ENCODE data around the gene MIA3. TPM values are rescaled to one million over a fixed set of nuclear protein-coding genes. Genes with fewer than 3 reads are reported as not detected.
A peak's percentile ranks its signal among the peaks of the same experiment; 100 is the strongest.

The MIA3 gene
- total RNA-seq, 1 donor from 2014 or later: 66.0 TPM

DNA sequence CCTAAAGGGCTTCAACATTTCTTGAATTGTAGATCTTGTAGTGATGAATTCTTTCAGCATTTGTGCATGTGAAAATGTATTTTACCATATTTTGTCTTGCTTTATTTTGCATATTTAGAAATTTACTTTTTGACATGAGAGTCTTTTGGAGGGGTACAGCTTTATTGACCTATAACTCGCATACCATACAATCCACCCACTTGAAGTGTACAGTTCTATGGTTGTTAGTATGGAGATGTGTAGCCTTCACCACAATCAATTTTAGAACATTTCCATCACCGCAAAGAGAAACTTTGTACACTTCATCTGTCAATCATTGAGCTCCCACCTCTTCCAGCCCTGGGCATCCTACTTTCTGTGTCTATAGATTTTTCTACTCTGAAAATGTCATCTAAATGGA is 7.2 kb upstream of the MIA3 start:
- intact Hi-C loops (cut with DNase I): no loop called here
- DNase-seq (no peak), ATAC-seq (no peak)
- TF ChIP-seq, protein P1, sequence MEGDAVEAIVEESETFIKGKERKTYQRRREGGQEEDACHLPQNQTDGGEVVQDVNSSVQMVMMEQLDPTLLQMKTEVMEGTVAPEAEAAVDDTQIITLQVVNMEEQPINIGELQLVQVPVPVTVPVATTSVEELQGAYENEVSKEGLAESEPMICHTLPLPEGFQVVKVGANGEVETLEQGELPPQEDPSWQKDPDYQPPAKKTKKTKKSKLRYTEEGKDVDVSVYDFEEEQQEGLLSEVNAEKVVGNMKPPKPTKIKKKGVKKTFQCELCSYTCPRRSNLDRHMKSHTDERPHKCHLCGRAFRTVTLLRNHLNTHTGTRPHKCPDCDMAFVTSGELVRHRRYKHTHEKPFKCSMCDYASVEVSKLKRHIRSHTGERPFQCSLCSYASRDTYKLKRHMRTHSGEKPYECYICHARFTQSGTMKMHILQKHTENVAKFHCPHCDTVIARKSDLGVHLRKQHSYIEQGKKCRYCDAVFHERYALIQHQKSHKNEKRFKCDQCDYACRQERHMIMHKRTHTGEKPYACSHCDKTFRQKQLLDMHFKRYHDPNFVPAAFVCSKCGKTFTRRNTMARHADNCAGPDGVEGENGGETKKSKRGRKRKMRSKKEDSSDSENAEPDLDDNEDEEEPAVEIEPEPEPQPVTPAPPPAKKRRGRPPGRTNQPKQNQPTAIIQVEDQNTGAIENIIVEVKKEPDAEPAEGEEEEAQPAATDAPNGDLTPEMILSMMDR (IDR thresholded peaks at IDR 0.05): no peak
- Histone ChIP-seq H3K4me1 (no peaks in the 10 kb centered on the region), H3K4me3 (no peak overlapping the region), H3K27ac (no peak overlapping the region), H3K9me3 (no peaks in the 10 kb centered on the region), H3K27me3 (ENCODE audit: low read depth) (no peaks in the 10 kb centered on the region), H3K36me3 (no peaks in the 10 kb centered on the region)

DNA sequence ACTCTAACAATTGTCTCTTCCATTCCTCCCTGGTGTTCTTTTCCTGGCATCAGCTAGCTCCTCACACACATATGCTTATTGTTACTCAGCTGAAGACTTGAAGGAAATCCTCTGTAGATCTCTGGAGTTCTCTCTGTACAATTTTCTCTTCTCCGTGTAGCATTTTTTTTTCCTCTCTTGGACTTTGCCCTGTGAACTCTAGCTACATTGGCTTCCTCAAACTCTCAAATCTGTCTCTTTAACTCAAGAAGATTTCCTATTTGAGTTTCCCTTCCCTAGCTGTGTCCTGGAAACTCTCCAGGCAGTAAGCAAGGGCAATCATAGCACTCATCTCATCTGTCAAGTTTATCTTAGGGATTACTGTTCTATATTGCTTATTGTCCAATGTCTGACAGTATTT is 4.3 kb upstream of the MIA3 start:
- Histone ChIP-seq H3K36me3 (no peaks in the 10 kb centered on the region), H3K27ac (no peak overlapping the region), H3K9me3 (no peaks in the 10 kb centered on the region), H3K27me3 (ENCODE audit: low read depth) (no peaks in the 10 kb centered on the region), H3K4me3 (no peak overlapping the region), H3K4me1 (peaks cover 4% of the 10 kb centered on the region)
- TF ChIP-seq, protein P1 (IDR thresholded peaks at IDR 0.05): no peak
- DNase-seq (no peak), ATAC-seq (no peak)
- intact Hi-C loops (cut with DNase I): no loop called here

DNA sequence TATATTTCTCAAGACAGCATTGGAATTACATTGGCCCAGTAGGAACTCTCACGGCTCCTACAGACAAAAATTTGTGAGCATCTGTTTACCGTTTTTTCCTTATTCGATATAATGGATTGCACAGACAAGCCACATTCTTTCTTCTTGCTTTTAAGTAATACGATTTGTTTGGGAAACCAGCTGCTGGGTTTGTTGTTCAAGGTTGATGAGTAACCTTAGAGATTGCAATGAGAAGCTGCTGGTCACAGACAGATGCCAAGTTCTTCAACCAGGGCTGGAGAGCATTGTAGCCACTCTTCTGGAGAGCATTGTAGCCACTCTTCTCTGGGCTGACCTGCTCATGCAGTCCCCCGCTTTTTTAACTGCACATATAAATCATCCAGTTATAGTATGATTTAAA is 1.4 kb upstream of the MIA3 start:
- Histone ChIP-seq H3K4me1 (peaks cover 18% of the 10 kb centered on the region), H3K27me3 (ENCODE audit: low read depth) (no peaks in the 10 kb centered on the region), H3K36me3 (no peaks in the 10 kb centered on the region), H3K9me3 (no peaks in the 10 kb centered on the region), H3K4me3 (no peak overlapping the region), H3K27ac (peak overlapping the region; percentile 73)
- intact Hi-C loops (cut with DNase I): no loop called here
- ATAC-seq (no peak), DNase-seq (no peak)
- TF ChIP-seq, protein P1 (IDR thresholded peaks at IDR 0.05): no peak

DNA sequence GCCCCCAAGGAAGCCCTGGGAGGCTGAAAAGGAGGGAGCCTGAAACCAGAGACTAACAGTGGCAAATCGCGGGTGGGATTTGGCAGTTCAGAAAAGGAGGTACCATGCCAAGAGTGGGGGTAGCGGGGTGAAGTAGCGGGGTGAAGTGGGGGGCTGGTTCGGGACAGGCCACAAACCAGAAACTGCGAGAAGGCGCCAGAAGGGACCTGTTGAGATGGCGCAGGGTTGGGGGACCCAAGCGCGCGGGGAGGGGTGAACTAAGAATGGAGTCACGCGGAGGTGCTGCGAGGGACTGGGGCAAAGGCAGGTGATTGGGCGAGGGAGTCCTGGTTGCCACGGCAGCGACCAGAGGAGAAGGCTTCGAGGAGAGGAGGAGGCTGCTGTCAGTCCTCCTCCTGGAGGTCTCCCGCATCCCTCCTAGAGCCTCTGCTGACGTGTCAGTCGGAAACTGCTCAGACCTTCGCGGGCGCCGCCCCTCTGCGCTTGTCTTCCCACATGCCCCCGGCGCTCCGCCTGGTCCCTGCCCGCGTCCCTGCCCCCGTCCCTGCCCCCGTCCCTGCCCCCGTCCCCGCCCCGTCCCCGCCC is 438 bp upstream of the MIA3 start:
- Histone ChIP-seq H3K9me3 (no peaks in the 10 kb centered on the region), H3K4me1 (peaks cover 18% of the 10 kb centered on the region), H3K36me3 (peaks cover 6% of the 10 kb centered on the region), H3K4me3 (peak overlapping the region; percentile 80), H3K27ac (peak overlapping the region; percentile 73), H3K27me3 (ENCODE audit: low read depth) (no peaks in the 10 kb centered on the region)
- intact Hi-C loops (cut with DNase I): no loop called here
- DNase-seq: peak; percentile 95
- peak; percentile 96 to 97 for ATAC-seq
- TF ChIP-seq, protein P1 (IDR thresholded peaks at IDR 0.05): no peak

DNA sequence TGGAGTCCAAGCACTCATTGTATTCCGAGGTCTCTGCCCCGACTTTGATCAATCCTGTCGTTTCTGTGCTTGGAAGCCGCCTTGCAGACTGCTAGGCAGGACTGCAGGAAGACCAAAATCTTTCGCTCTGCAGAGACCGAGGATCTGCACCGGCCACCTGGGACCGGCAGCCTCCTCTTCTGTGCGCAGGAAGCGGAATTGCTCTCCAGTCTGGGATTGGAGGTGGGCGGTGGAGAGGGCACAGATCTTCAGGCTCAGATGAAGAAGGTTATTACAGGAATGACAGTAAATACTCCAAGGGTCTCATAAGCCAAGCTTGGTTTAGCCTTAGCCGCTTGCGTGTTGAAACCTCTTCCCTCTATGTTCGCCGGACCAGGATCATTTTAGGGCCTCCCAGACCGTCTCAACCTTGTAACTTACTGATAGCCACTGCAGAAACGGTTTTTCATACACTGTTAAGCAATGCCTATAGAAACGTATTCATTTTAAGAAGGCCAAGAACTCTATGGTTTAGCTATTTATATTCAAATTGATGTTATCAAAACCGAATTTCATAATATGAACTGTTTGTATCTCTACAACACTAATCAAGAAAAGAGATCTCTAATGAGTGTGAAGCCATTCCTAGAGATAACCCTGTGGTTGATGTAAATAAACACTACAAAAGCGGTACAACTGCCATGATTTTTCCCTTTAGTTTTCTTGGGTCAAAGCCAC is 1.1 kb downstream of the MIA3 start:
- Histone ChIP-seq H3K9me3 (no peaks in the 10 kb centered on the region), H3K27ac (peak overlapping the region; percentile 90), H3K4me1 (peaks cover 18% of the 10 kb centered on the region), H3K4me3 (peak overlapping the region; percentile 80), H3K36me3 (peaks cover 22% of the 10 kb centered on the region), H3K27me3 (ENCODE audit: low read depth) (no peaks in the 10 kb centered on the region)
- TF ChIP-seq, protein P1 (IDR thresholded peaks at IDR 0.05): no peak
- intact Hi-C loops (cut with DNase I): no loop called here
- ATAC-seq (peak; percentile 5 to 32), DNase-seq (no peak)
